H1 (cell line): ENCODE results near the gene FBN2. TPM values are rescaled to one million over a fixed set of nuclear protein-coding genes. Genes with fewer than 3 reads are reported as not detected.

Source experiments
- CTCF ChIA-PET: fragments of 300-600 bp; sonication (Branson Sonifier 250); formaldehyde crosslinking; loops from one replicate; lab custom pipeline; 2021; ENCODE audit not compliant: partially characterized antibody; lab: Charles Lee
- POLR2A ChIA-PET: fragments of 300-600 bp; sonication (Branson Sonifier 250); formaldehyde crosslinking; loops from one replicate; lab custom pipeline; 2021; ENCODE audit warnings: inconsistent platforms; ENCODE audit not compliant: partially characterized antibody; lab: Charles Lee
- DNase-seq, 2 experiments: peaks; one replicate each; pipeline versions ENCODE4 v3.0.0 to v3.0.0-alpha.2; 2010 to 2022; ENCODE audit warnings: low spot score in 2 of 2, low read depth in 1 of 2, mixed read lengths in 1 of 2
- FAIRE-seq: peaks from 2 replicates; lab custom pipeline; 2011; peaks lifted over from hg19 to GRCh38; lab: Jason Lieb, UNC
- H2AFZ ChIP-seq: 2 replicates; pipeline ENCODE4 v1.8.1; 2012; ENCODE audit warnings: low read length, inconsistent platforms
- H2AK5ac ChIP-seq: 2 replicates; pipeline ENCODE4 v1.6.1; 2013; ENCODE audit warnings: low read depth, low read length
- H2BK120ac ChIP-seq: replicated peaks from 2 replicates; pipeline ENCODE3; 2013; ENCODE audit warnings: low read depth, low read length, inconsistent platforms
- H2BK12ac ChIP-seq: 2 replicates; pipeline ENCODE4 v1.6.1; 2013; ENCODE audit warnings: low read depth, low read length
- H2BK15ac ChIP-seq: 2 replicates; pipeline ENCODE4 v1.6.1; 2013; ENCODE audit warnings: low read length
- H2BK20ac ChIP-seq: 2 replicates; pipeline ENCODE4 v1.6.1; 2013; ENCODE audit warnings: low read length
- H2BK5ac ChIP-seq: 2 replicates; pipeline ENCODE4 v1.6.1; 2013; ENCODE audit warnings: low read depth, low read length
- H3K14ac ChIP-seq: 2 replicates; pipeline ENCODE4 v1.6.1; 2013; ENCODE audit warnings: inconsistent platforms; ENCODE audit not compliant: insufficient read length
- H3K18ac ChIP-seq: 2 replicates; pipeline ENCODE4 v1.6.1; 2013; ENCODE audit warnings: low read length; ENCODE audit errors: extremely low read depth
- H3K23ac ChIP-seq: 2 replicates; pipeline ENCODE4 v1.6.1; 2013; ENCODE audit warnings: inconsistent platforms; ENCODE audit not compliant: insufficient read length
- H3K23me2 ChIP-seq: 2 replicates; pipeline ENCODE4 v1.6.1; 2013; ENCODE audit warnings: low read depth, low read length
- H3K27ac ChIP-seq: 2 replicates; pipeline ENCODE4 v1.6.1; 2011; ENCODE audit warnings: low read depth, low read length, inconsistent platforms
- H3K27me3 ChIP-seq, 4 experiments: replicated peaks in 1 of 4; 1 replicate in 1 of 4; 2 replicates in 3 of 4; pipeline versions ENCODE4 v1.6.1 to v1.8.1; 2011 to 2013; ENCODE audit warnings: low read length in 3 of 4, mild to moderate bottlenecking in 3 of 4, inconsistent platforms in 2 of 4, mixed read lengths in 2 of 4, moderate library complexity in 1 of 4; ENCODE audit not compliant: control insufficient read depth in 3 of 4, insufficient read depth in 3 of 4; ENCODE audit errors: extremely low read depth in 1 of 4
- H3K36me3 ChIP-seq, 4 experiments: 2 replicates each; pipeline versions ENCODE4 v1.6.1 to v1.8.1; 2011 to 2013; ENCODE audit warnings: mild to moderate bottlenecking in 4 of 4, low read length in 3 of 4, moderate library complexity in 2 of 4, control low read depth in 1 of 4, inconsistent platforms in 1 of 4; ENCODE audit not compliant: insufficient read depth in 4 of 4, control insufficient read depth in 2 of 4
- H3K4ac ChIP-seq: replicated peaks from 2 replicates; pipeline ENCODE3; 2013; ENCODE audit warnings: low read length, low read depth, mixed read lengths, inconsistent platforms; ENCODE audit not compliant: insufficient read length
- H3K4me1 ChIP-seq, 4 experiments: replicated peaks in 1 of 4; 1 replicate in 1 of 4; 2 replicates in 3 of 4; pipeline versions ENCODE4 v1.6.1 to v1.8.1; 2011 to 2013; ENCODE audit warnings: low read length in 3 of 4, inconsistent platforms in 2 of 4, mixed read lengths in 1 of 4; ENCODE audit not compliant: insufficient read depth in 4 of 4, control insufficient read depth in 3 of 4
- H3K4me2 ChIP-seq, 2 experiments: 2 replicates each; pipeline versions ENCODE4 v1.6.1 to v1.8.1; 2011 to 2013; ENCODE audit warnings: low read depth in 2 of 2, low read length in 2 of 2, control low read depth in 1 of 2, inconsistent platforms in 1 of 2, mild to moderate bottlenecking in 1 of 2; ENCODE audit not compliant: insufficient read depth in 1 of 2
- H3K4me3 ChIP-seq, 4 experiments: fragments of 200-600, 300-600 bp in 1 of 4; sonication (generic), shearing (Covaris generic), sonication (Bioruptor Twin) in 1 of 4; 2 replicates each; pipeline versions ENCODE4 v1.5.1 to v1.8.1; 2011 to 2016; ENCODE audit warnings: low read length in 4 of 4, low read depth in 3 of 4, control low read depth in 2 of 4, inconsistent platforms in 2 of 4, mild to moderate bottlenecking in 2 of 4, mixed read lengths in 1 of 4, moderate library complexity in 1 of 4; ENCODE audit not compliant: insufficient read depth in 2 of 4; ENCODE audit errors: extremely low read depth in 1 of 4
- H3K56ac ChIP-seq: replicated peaks from 2 replicates; pipeline ENCODE3; 2013; ENCODE audit warnings: low read depth, mild to moderate bottlenecking, mixed read lengths, low read length, inconsistent platforms; ENCODE audit not compliant: insufficient read length
- H3K79me1 ChIP-seq: 2 replicates; pipeline ENCODE4 v1.6.1; 2013; ENCODE audit warnings: low read depth, low read length, control low read depth
- H3K79me2 ChIP-seq, 2 experiments: 2 replicates each; pipeline versions ENCODE4 v1.6.1 to v1.8.1; 2012 to 2013; ENCODE audit warnings: low read length in 2 of 2, mild to moderate bottlenecking in 2 of 2, inconsistent platforms in 1 of 2; ENCODE audit not compliant: insufficient read depth in 2 of 2, control insufficient read depth in 1 of 2
- H3K9ac ChIP-seq, 4 experiments: replicated peaks in 1 of 4; 1 replicate in 1 of 4; 2 replicates in 3 of 4; pipeline versions ENCODE4 v1.6.1 to v1.8.1; 2011 to 2013; ENCODE audit warnings: low read depth in 3 of 4, low read length in 3 of 4, control low read depth in 2 of 4, mild to moderate bottlenecking in 2 of 4, moderate library complexity in 2 of 4, inconsistent platforms in 1 of 4; ENCODE audit errors: extremely low read depth in 1 of 4
- H3K9me3 ChIP-seq, 2 experiments: 2 replicates each; pipeline versions ENCODE4 v1.6.1 to v1.8.1; 2012 to 2013; ENCODE audit warnings: mild to moderate bottlenecking in 2 of 2, moderate library complexity in 2 of 2, control low read depth in 1 of 2, inconsistent platforms in 1 of 2, low read depth in 1 of 2, low read length in 1 of 2, mixed read lengths in 1 of 2; ENCODE audit not compliant: insufficient read depth in 2 of 2
- H4K20me1 ChIP-seq, 2 experiments: replicated peaks in 1 of 2; 2 replicates each; pipeline versions ENCODE3 to v1.8.1; 2011 to 2013; ENCODE audit warnings: inconsistent platforms in 2 of 2, low read length in 2 of 2, mild to moderate bottlenecking in 1 of 2; ENCODE audit not compliant: insufficient read depth in 2 of 2, control insufficient read depth in 1 of 2
- H4K5ac ChIP-seq: 2 replicates; pipeline ENCODE4 v1.6.1; 2013; ENCODE audit warnings: low read length, low read depth, mixed read lengths, inconsistent platforms; ENCODE audit not compliant: insufficient read length
- H4K8ac ChIP-seq: 2 replicates; pipeline ENCODE4 v1.8.0; 2013; ENCODE audit warnings: mild to moderate bottlenecking, moderate library complexity, low read length, inconsistent platforms; ENCODE audit not compliant: insufficient read depth; ENCODE audit errors: extremely low read depth
- H4K91ac ChIP-seq: replicated peaks from 2 replicates; pipeline ENCODE3; 2013; ENCODE audit warnings: low read length, mixed read lengths, inconsistent platforms; ENCODE audit not compliant: insufficient read length
- CBX5 ChIP-seq: fragments of 300-800, 300-1000 bp; sonication (generic); IDR thresholded peaks from 2 replicates; pipeline ENCODE4 v1.7.1; 2016; ENCODE audit warnings: antibody characterized with exemption, low read length, low read depth
- CHD1 ChIP-seq: IDR thresholded peaks from 2 replicates; pipeline ENCODE4 v1.6.1; 2012; ENCODE audit warnings: low read depth, low read length, improper control_type of control experiment
- POLR2A ChIP-seq, 2 experiments: IDR thresholded peaks; 1 replicate in 1 of 2; 2 replicates in 1 of 2; pipeline ENCODE4 v1.6.1; 2011; ENCODE audit warnings: low read depth in 2 of 2, low read length in 2 of 2, mild to moderate bottlenecking in 2 of 2; ENCODE audit errors: control extremely low read depth in 1 of 2
- RFX5 ChIP-seq: IDR thresholded peaks from 2 replicates; pipeline ENCODE4 v1.6.1; 2011; ENCODE audit warnings: low read depth, low read length, improper control_type of control experiment, borderline replicate concordance
- RXRA ChIP-seq: IDR thresholded peaks from 2 replicates; pipeline ENCODE4 v1.6.1; 2011; ENCODE audit warnings: low read depth, mild to moderate bottlenecking, low read length, moderate library complexity; ENCODE audit not compliant: insufficient read depth
- WGBS, 2 experiments: shearing (Covaris generic) in 1 of 2; methylation state at CpG; one replicate each; pipeline versions ENCODE4 v1.1.6 to v1.1.7; 2013 to 2015; ENCODE audit warnings: low lambda C conversion rate in 2 of 2, mixed read lengths in 2 of 2, inconsistent platforms in 1 of 2, low coverage in 1 of 2, missing lambda C conversion rate in 1 of 2; ENCODE audit not compliant: insufficient replicate concordance in 2 of 2, insufficient coverage in 1 of 2, insufficient read length in 1 of 2; ENCODE audit errors: extremely low coverage in 1 of 2, missing lambda C conversion rate in 1 of 2; 5-methylcytosine and 5-hydroxymethylcytosine counted together
- polyA plus RNA-seq, 7 experiments: library from polyadenylated mRNA; depleted of rRNA in 3 of 7; stranded (reverse) in 5 of 7; unstranded in 2 of 7; fragments of >200 nt in 5 of 7; fragments of 200-250 nt in 2 of 7; gene quantifications; 1 replicate in 5 of 7; 2 replicates in 1 of 7; 4 replicates in 1 of 7; pipeline versions ENCODE4 v1.2.1 to v1.2.3, GENCODE V29; 2011 to 2013; ENCODE audit warnings: missing spikeins in 2 of 7, mixed read lengths in 2 of 7
- total RNA-seq: library from RNA; stranded (reverse); fragmentation: NEBNext Ultra II Directional; extraction: Animal tissue kit (Norgen Biotek cat#: 25700); gene quantifications from 2 replicates; pipeline ENCODE4 v1.2.1, GENCODE V29; 2021
- TF ChIP-seq, protein P1 (sequence below): IDR thresholded peaks from 2 replicates; pipeline ENCODE4 v1.6.1; 2011; ENCODE audit warnings: low read depth, mild to moderate bottlenecking, low read length; ENCODE audit not compliant: insufficient read depth

The FBN2 gene
- total and polyA plus RNA-seq, 2 of the 8 experiments (the other 6 are each of a cell fraction or from before 2014, with no cell fraction given) = 14.1 to 16.3 TPM

DNA sequence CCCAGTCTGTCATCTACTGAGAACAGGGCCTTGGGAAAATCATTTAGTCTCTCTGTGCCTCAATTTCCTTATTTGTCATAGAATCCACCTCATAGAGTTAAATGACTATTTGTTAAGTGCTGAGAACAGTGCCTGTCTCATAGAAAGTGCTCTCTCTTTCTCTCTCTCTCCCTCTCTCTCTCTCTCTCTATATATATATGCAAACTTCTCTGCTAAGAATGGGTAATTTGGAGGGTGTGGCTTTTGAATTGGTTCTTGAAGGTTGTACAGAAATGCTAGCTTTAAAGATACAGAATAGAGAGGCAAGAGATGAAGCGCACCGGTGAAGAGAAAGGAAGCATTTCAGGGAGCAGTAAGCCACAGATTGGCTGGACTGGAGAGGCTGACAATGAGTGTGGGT, 197.4 kb downstream of the FBN2 start:
- no peak overlapping the region for H2BK20ac ChIP-seq
- H3K79me1 ChIP-seq = no peaks in the 10 kb centered on the region
- H2BK12ac ChIP-seq = no peak overlapping the region
- H3K4me2 ChIP-seq = no peak overlapping the region
- POLR2A ChIA-PET = no interaction called here
- no peak overlapping the region for H3K23ac ChIP-seq
- no peak overlapping the region for H3K27ac ChIP-seq
- H2AK5ac ChIP-seq = no peak overlapping the region
- no peak overlapping the region for H4K91ac ChIP-seq
- no peak overlapping the region for H3K18ac ChIP-seq
- FAIRE-seq = no peak
- H4K5ac ChIP-seq = no peak overlapping the region
- no peaks in the 10 kb centered on the region for H4K20me1 ChIP-seq
- H3K36me3 ChIP-seq = peaks cover 0 to 34% (median 1%) of the 10 kb centered on the region in 4 experiments; a peak in 5 of 8 replicates
- no peaks in the 10 kb centered on the region for H3K4me1 ChIP-seq
- TF ChIP-seq RFX5 = no peak
- TF ChIP-seq, protein P1, sequence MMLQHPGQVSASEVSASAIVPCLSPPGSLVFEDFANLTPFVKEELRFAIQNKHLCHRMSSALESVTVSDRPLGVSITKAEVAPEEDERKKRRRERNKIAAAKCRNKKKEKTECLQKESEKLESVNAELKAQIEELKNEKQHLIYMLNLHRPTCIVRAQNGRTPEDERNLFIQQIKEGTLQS = no peak
- TF ChIP-seq POLR2A (IDR thresholded peaks at IDR 0.05; ENCODE audit: control extremely low read depth in 1 of 2, low read depth in 2 of 2, low read length in 2 of 2) = no peak
- TF ChIP-seq CHD1 = no peak
- no peak for TF ChIP-seq RXRA
- no peak for TF ChIP-seq CBX5
- TF ChIP-seq, all 59 proteins: peak for 0
- no peak overlapping the region for H2AFZ ChIP-seq
- no peak overlapping the region for H3K4me3 ChIP-seq
- no peak overlapping the region for H3K9ac ChIP-seq
- H3K23me2 ChIP-seq = no peaks in the 10 kb centered on the region
- no peak for DNase-seq
- H2BK15ac ChIP-seq = no peak overlapping the region
- no peaks in the 10 kb centered on the region for H3K27me3 ChIP-seq
- no peak overlapping the region for H2BK120ac ChIP-seq
- no peak overlapping the region for H3K56ac ChIP-seq
- H2BK5ac ChIP-seq = no peak overlapping the region
- H3K14ac ChIP-seq = no peak overlapping the region
- CTCF ChIA-PET = interaction anchor here (0.9 kb wide), 2 partner anchors 10 to 12 kb away, joined by 3 to 4 read pairs; no protein-coding TSS in a partner anchor
- WGBS, 2 experiments = 93% methylated on average over 2 of the region's 2 CpGs; no CpG with 5 or more reads in 1 of the 2 experiments
- H4K8ac ChIP-seq = no peak overlapping the region
- H3K4ac ChIP-seq = no peak overlapping the region
- no peaks in the 10 kb centered on the region for H3K79me2 ChIP-seq
- no peaks in the 10 kb centered on the region for H3K9me3 ChIP-seq
